Measurements from ENCODE around the gene LSM14B. TPM values are rescaled to one million over a fixed set of nuclear protein-coding genes. Genes with fewer than 3 reads are reported as not detected.

Gene LSM14B
- total RNA-seq, 2 experiments from 2014 or later = 34.5 to 35.7 TPM

- CTCF ChIA-PET = no interaction called here
- Histone ChIP-seq H3K27ac (ENCODE audit: low read depth in 1 of 2, low read length in 2 of 2) (no peak overlapping the region), H3K4me1 (ENCODE audit: insufficient read depth, low read length) (no peaks in the 10 kb centered on the region), H3K36me3 (ENCODE audit: insufficient read depth, low read length) (peaks cover 20% of the 10 kb centered on the region), H3K4me3 (ENCODE audit: low read length) (no peak overlapping the region), H3K27me3 (ENCODE audit: control insufficient read depth in 1 of 2, insufficient read depth in 2 of 2, low read length in 2 of 2) (no peaks in the 10 kb centered on the region), H3K9me3 (ENCODE audit: control insufficient read depth in 1 of 2, insufficient read depth in 1 of 2, low read length in 2 of 2) (no peaks in the 10 kb centered on the region)
- intact Hi-C loops (cut with DNase I, micrococcal nuclease) = no loop called here
- ATAC-seq (ENCODE audit: poor library complexity) = no peak
- Mint-ChIP-seq H3K4me3 (no peak overlapping the region), H3K9me3 (no peaks in the 10 kb centered on the region), H3K27ac (no peak overlapping the region), H3K36me3 (ENCODE audit: low read depth) (peaks cover 26% of the 10 kb centered on the region), H3K4me1 (ENCODE audit: low read depth) (no peaks in the 10 kb centered on the region), H3K27me3 (no peaks in the 10 kb centered on the region)
- TF ChIP-seq CTCF (IDR thresholded peaks at IDR 0.05) = no peak
- POLR2A ChIA-PET = no interaction called here
- DNase-seq = no peak
These were observed 48.3 kb downstream of the LSM14B start for GRCh38 chr20:62170536-62170935.

GRCh38 chr20:62171245-62171644, 49.0 kb downstream of the LSM14B start:
- DNase-seq (no peak), ATAC-seq (ENCODE audit: poor library complexity) (no peak)
- H3K36me3 Mint-ChIP-seq (ENCODE audit: low read depth) = peaks cover 23% of the 10 kb centered on the region
- intact Hi-C loops (cut with DNase I, micrococcal nuclease) = no loop called here
- no peaks in the 10 kb centered on the region for H3K4me1 Mint-ChIP-seq (ENCODE audit: low read depth)
- Histone ChIP-seq H3K27me3 (ENCODE audit: control insufficient read depth in 1 of 2, insufficient read depth in 2 of 2, low read length in 2 of 2) (no peaks in the 10 kb centered on the region), H3K4me1 (ENCODE audit: insufficient read depth, low read length) (no peaks in the 10 kb centered on the region), H3K36me3 (ENCODE audit: insufficient read depth, low read length) (peaks cover 16% of the 10 kb centered on the region), H3K27ac (ENCODE audit: low read depth in 1 of 2, low read length in 2 of 2) (no peak overlapping the region), H3K4me3 (ENCODE audit: low read length) (no peak overlapping the region), H3K9me3 (ENCODE audit: control insufficient read depth in 1 of 2, insufficient read depth in 1 of 2, low read length in 2 of 2) (no peaks in the 10 kb centered on the region)
- ChIA-PET CTCF (no interaction called here), POLR2A (no interaction called here)
- H3K27ac Mint-ChIP-seq = no peak overlapping the region
- no peak overlapping the region for H3K4me3 Mint-ChIP-seq
- TF ChIP-seq CTCF (IDR thresholded peaks at IDR 0.05) = no peak
- no peaks in the 10 kb centered on the region for H3K9me3 Mint-ChIP-seq
- H3K27me3 Mint-ChIP-seq = no peaks in the 10 kb centered on the region

GRCh38 chr20:62172666-62173065, 50.4 kb downstream of the LSM14B start:
- no peaks in the 10 kb centered on the region for H3K9me3 Mint-ChIP-seq
- ChIA-PET POLR2A (no interaction called here), CTCF (no interaction called here)
- H3K4me3 Mint-ChIP-seq = no peak overlapping the region
- Histone ChIP-seq H3K9me3 (ENCODE audit: control insufficient read depth in 1 of 2, insufficient read depth in 1 of 2, low read length in 2 of 2) (no peaks in the 10 kb centered on the region), H3K27me3 (ENCODE audit: control insufficient read depth in 1 of 2, insufficient read depth in 2 of 2, low read length in 2 of 2) (no peaks in the 10 kb centered on the region), H3K4me1 (ENCODE audit: insufficient read depth, low read length) (no peaks in the 10 kb centered on the region), H3K4me3 (ENCODE audit: low read length) (no peak overlapping the region), H3K36me3 (ENCODE audit: insufficient read depth, low read length) (peaks cover 17% of the 10 kb centered on the region), H3K27ac (ENCODE audit: low read depth in 1 of 2, low read length in 2 of 2) (no peak overlapping the region)
- H3K36me3 Mint-ChIP-seq (ENCODE audit: low read depth) = peaks cover 23% of the 10 kb centered on the region
- no peaks in the 10 kb centered on the region for H3K27me3 Mint-ChIP-seq
- TF ChIP-seq CTCF (IDR thresholded peaks at IDR 0.05) = no peak
- intact Hi-C loops (cut with DNase I, micrococcal nuclease) = no loop called here
- H3K27ac Mint-ChIP-seq = no peak overlapping the region
- no peaks in the 10 kb centered on the region for H3K4me1 Mint-ChIP-seq (ENCODE audit: low read depth)
- DNase-seq = no peak
- no peak for ATAC-seq (ENCODE audit: poor library complexity)
